Measurements from ENCODE around the gene MRPL33. TPM values are rescaled to one million over a fixed set of nuclear protein-coding genes. Genes with fewer than 3 reads are reported as not detected.

Gene MRPL33
- total RNA-seq, 1 experiment from 2014 or later, result 86.3 TPM

DNA sequence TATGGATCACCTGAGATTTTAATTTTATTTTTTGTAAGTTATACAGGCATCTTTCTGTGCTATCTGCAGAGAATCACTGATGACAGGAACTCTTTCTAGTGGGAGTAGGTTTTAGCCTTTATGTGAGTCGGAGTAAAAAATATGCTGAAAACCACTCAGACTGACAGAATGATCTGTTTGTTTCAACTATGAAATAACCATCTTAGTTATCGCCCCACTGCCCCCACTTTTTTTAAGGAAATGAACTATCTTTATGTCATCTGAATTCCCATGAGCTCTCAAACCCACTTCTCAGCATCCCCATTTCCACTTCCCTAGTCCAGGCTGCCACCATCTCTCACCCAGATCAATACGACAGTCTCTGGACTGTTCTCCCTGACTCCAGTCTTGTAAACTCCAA, 38.9 kb downstream of the MRPL33 start:
- POLR2A ChIA-PET (ENCODE audit: unreplicated experiment), result no interaction called here
- CTCF ChIA-PET, result no interaction called here
- H3K79me2 ChIP-seq (ENCODE audit: low read depth), result no peaks in the 10 kb centered on the region

DNA sequence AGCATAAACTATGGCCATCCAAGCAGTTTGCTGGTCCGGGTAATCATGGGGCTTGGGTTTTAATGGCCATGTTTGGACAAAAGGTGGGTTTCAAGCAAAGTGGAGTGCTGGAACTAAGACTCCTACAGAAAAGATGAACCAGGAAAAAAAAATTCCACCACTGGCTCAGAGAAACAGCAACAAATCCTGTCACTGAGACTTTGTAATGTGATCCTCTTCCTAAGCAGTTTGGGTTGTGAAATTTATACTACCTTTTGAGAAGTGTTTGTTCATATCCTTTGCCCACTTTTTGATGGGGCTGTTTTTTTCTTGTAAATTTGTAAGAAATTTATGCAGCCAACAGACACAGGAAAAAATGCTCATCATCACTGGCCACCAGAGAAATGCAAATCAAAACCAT, 40.2 kb downstream of the MRPL33 start:
- DNase-seq, result no peak
- TF ChIP-seq, protein P1, sequence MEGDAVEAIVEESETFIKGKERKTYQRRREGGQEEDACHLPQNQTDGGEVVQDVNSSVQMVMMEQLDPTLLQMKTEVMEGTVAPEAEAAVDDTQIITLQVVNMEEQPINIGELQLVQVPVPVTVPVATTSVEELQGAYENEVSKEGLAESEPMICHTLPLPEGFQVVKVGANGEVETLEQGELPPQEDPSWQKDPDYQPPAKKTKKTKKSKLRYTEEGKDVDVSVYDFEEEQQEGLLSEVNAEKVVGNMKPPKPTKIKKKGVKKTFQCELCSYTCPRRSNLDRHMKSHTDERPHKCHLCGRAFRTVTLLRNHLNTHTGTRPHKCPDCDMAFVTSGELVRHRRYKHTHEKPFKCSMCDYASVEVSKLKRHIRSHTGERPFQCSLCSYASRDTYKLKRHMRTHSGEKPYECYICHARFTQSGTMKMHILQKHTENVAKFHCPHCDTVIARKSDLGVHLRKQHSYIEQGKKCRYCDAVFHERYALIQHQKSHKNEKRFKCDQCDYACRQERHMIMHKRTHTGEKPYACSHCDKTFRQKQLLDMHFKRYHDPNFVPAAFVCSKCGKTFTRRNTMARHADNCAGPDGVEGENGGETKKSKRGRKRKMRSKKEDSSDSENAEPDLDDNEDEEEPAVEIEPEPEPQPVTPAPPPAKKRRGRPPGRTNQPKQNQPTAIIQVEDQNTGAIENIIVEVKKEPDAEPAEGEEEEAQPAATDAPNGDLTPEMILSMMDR (conservative IDR thresholded peaks at IDR 0.05), result no peak
- TF ChIP-seq EZH2 (IDR thresholded peaks at IDR 0.05; ENCODE audit: low read depth), result no peak
- no peaks in the 10 kb centered on the region for H3K27me3 ChIP-seq (ENCODE audit: insufficient read depth, low read depth)
- H2AFZ ChIP-seq, result no peak overlapping the region
- no peaks in the 10 kb centered on the region for H4K20me1 ChIP-seq (ENCODE audit: insufficient read depth)
- no peaks in the 10 kb centered on the region; the same call in 1 of the 2 replicates for H3K9me3 ChIP-seq (ENCODE audit: insufficient read depth, low read depth)
- POLR2A ChIA-PET (ENCODE audit: unreplicated experiment), result no interaction called here
- BruUV-seq (replicated peaks), result no TSS peak
- peaks cover 21% of the 10 kb centered on the region for H3F3A ChIP-seq (ENCODE audit: insufficient read depth, low read depth)
- CTCF ChIA-PET, result no interaction called here
- no peaks in the 10 kb centered on the region for H3K9me2 ChIP-seq (ENCODE audit: insufficient read depth)
- H3K27ac ChIP-seq, result no peak overlapping the region
- H3K4me3 ChIP-seq, result no peak overlapping the region
- H3K4me1 ChIP-seq (replicated peaks; ENCODE audit: insufficient read depth), result peaks cover 26% of the 10 kb centered on the region
- H3K79me2 ChIP-seq (ENCODE audit: low read depth), result no peaks in the 10 kb centered on the region
- H3K36me3 ChIP-seq (ENCODE audit: low read depth), result no peaks in the 10 kb centered on the region
- H3K4me2 ChIP-seq, result no peak overlapping the region
- intact Hi-C loops (cut with micrococcal nuclease; ENCODE audit: unreplicated experiment), result no loop called here

More for the DNA sequence above, 38.9 kb downstream of the MRPL33 start:
- peaks cover 26% of the 10 kb centered on the region for H3K4me1 ChIP-seq (replicated peaks; ENCODE audit: insufficient read depth)
- no peak overlapping the region for H2AFZ ChIP-seq
- no TSS peak for BruUV-seq (replicated peaks)
- H3K4me2 ChIP-seq, result peak overlapping the region; percentile 32; the same call in 1 of the 2 replicates
- no peak overlapping the region for H3K4me3 ChIP-seq
- H4K20me1 ChIP-seq (ENCODE audit: insufficient read depth), result no peaks in the 10 kb centered on the region
- H3F3A ChIP-seq (ENCODE audit: insufficient read depth, low read depth), result peaks cover 21% of the 10 kb centered on the region
- no peaks in the 10 kb centered on the region for H3K27me3 ChIP-seq (ENCODE audit: insufficient read depth, low read depth)
- H3K9me2 ChIP-seq (ENCODE audit: insufficient read depth), result no peaks in the 10 kb centered on the region
- TF ChIP-seq EZH2 (IDR thresholded peaks at IDR 0.05; ENCODE audit: low read depth), result no peak
- TF ChIP-seq, protein P1 (conservative IDR thresholded peaks at IDR 0.05), result no peak
- no peak for DNase-seq
- H3K27ac ChIP-seq, result peak overlapping the region; percentile 40; the same call in 1 of the 2 replicates
- H3K9me3 ChIP-seq (ENCODE audit: insufficient read depth, low read depth), result no peaks in the 10 kb centered on the region; the same call in 1 of the 2 replicates
- no peaks in the 10 kb centered on the region for H3K36me3 ChIP-seq (ENCODE audit: low read depth)
- intact Hi-C loops (cut with micrococcal nuclease; ENCODE audit: unreplicated experiment), result no loop called here

DNA sequence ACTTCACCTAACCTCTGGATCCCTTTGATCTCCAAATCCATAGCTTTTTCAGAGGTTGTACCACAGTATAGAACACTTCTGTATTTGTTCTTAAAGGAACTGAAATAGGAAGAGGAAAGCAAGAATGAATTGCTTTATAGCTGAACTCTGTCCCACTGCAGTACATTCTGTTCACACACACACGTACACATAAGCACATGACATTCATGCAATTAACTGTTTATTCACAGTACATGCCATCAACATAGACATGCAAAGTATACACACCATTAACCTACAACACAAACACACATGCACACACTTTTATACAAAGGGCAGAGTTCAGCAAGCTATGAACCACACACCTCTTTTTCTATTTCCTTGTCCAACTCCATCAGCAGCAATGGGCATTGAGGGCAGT, 43.2 kb downstream of the MRPL33 start:
- Histone ChIP-seq H2AFZ (no peak overlapping the region), H3K27ac (no peak overlapping the region), H3K4me1 (replicated peaks; ENCODE audit: insufficient read depth) (peaks cover 14% of the 10 kb centered on the region), H3K27me3 (ENCODE audit: insufficient read depth, low read depth) (no peaks in the 10 kb centered on the region), H3F3A (ENCODE audit: insufficient read depth, low read depth) (peaks cover 12% of the 10 kb centered on the region), H3K9me3 (ENCODE audit: insufficient read depth, low read depth) (no peaks in the 10 kb centered on the region), H3K4me3 (no peak overlapping the region), H3K9me2 (ENCODE audit: insufficient read depth) (no peaks in the 10 kb centered on the region), H4K20me1 (ENCODE audit: insufficient read depth) (no peaks in the 10 kb centered on the region), H3K4me2 (no peak overlapping the region), H3K36me3 (ENCODE audit: low read depth) (no peaks in the 10 kb centered on the region), H3K79me2 (ENCODE audit: low read depth) (no peaks in the 10 kb centered on the region)
- TF ChIP-seq, protein P1 (conservative IDR thresholded peaks at IDR 0.05), result no peak
- no peak for TF ChIP-seq EZH2 (IDR thresholded peaks at IDR 0.05; ENCODE audit: low read depth)
- ChIA-PET CTCF (no interaction called here), POLR2A (ENCODE audit: unreplicated experiment) (no interaction called here)
- intact Hi-C loops (cut with micrococcal nuclease; ENCODE audit: unreplicated experiment), result no loop called here
- DNase-seq, result no peak
- no TSS peak for BruUV-seq (replicated peaks)
